Superior temporal gyrus (tissue), 1 donor: Measurements from ENCODE around the gene VSTM2B.
"Not testable (repeated sequence)": the region's sequence is repeated elsewhere in the genome, so short reads cannot be mapped to it uniquely, and the experiment has no call there.

ENCODE experiments used
- DNase-seq: peaks from one replicate; pipeline ENCODE4 v3.0.0-alpha.2; 2016; ENCODE audit errors: extremely low spot score

Gene VSTM2B

GRCh38 chr19:29530540-29531457, 5.0 kb downstream of the VSTM2B start:
- no peak for DNase-seq

GRCh38 chr19:29531458-29532025, 5.7 kb downstream of the VSTM2B start:
- no peak for DNase-seq

DNA sequence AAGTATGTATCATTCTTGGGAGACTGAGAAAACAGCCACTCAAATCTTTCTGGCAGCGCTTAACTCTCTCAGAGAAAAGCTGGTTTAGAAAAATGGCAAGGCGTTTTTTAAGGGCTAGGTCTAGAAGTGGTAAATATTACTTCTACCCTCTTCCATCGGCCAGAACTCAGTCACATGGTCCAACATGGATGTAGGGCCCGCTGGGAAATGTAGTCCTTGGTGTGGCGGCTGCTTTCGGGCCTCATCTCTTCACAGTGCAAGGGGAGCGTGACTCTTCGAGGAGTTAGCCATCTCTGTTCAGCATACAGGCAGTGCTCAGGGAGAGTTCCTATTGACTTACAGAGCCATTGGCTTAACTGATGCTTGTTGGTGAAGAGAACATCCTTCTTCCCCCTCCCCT, 6.3 kb downstream of the VSTM2B start:
- DNase-seq, result no peak

GRCh38 chr19:29532956-29533355, 7.2 kb downstream of the VSTM2B start:
- DNase-seq, result no peak

DNA sequence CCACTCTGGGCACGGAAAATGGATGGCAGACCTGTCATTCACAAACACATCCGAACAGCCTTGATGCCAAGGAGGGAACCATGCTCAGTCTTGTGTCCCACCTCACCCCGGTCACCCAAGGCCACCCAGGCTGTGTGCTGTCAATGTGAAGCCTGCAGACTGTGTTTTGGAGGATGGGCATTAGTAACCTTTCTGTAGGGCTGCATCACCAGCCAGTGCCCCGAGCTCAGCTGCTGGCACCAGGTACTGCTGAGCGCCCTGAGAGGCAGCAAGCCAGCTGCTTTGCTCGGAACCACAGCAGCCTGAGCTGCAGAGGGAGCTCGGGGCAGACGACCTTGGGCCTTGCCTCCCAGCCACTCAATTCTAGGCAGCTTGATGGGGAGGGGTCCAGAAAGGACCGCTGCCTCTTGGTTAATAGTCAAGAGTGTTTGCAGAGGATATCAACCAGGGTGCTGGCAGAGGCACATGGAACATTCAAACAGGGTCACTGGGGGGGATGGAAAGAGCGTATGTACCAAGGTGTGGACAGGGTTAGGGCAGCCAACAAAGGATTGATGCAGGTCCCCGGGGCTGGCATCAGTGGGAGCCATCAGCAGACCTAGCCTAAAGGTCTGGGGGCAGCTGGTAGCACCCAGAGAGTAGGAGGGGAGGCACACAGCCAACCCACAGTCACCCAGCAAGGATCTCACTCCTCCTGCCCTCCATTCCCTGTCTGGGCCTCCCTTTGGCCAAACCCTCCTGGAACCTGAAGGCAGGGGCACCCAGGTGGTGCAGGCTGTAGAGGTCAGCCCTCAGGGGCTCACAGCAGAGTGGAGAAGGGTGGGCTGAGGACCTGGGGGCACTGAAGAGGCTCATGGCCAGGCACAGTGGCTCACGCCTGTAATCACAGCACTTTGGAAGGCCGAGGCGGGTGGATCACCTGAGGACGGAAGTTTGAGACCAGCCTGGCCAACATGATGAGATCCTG, 8.1 kb downstream of the VSTM2B start:
- DNase-seq, result no peak

DNA sequence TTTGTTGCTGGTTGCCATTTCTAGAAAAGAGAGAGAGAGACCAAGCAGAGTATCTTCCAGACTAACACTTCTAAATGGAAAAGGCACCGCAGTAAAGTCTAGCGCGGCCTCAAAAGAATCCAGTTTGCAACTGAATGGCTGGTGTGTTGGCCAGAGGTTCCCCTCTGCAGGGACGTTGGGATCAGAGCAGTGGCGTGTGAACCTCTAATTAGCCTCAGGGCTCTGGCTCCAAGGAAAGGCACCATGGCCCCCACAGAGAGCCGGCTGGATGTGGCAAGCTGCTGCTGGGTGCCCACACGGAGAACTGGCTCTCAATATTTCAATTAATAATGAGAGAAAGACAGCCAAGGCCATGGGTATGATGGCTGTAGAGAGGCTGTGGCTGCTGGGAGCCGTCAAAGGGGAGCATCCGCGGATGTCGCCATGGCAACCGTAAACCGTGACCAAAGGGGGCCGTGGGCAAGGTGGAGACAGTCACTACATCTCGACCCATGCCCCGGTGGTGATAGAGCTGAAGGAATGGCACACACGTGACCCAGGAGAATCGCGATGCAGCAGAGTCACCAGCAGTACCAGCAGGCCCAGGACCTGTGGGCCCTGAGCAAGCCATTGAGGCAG, 9.5 kb downstream of the VSTM2B start:
- no peak for DNase-seq

- DNase-seq, result no peak
These were observed 10.3 kb downstream of the VSTM2B start for GRCh38 chr19:29535984-29536508.

DNA sequence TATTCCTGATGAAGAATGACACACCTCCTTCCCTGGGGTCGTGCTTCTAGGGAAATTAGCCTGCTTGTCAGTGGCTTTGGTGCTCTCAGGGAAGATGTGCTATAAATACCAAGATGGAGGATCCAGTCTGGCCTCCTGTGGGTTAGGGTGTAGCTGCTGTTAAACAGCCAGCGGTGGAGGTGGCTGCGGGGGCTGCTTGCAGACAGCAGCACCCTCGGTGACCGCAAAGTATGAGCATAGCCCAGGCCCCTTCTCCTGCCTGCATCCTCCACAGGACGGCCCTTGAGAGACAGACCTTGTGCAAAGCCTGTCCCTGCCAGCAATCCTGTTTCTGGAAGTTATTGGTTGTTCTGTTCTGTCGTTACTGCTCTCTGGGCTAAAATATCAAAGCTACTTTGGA, 11.4 kb downstream of the VSTM2B start:
- DNase-seq, result no peak

GRCh38 chr19:29537601-29538000, 11.8 kb downstream of the VSTM2B start:
- DNase-seq, result no peak

GRCh38 chr19:29538146-29538545, 12.4 kb downstream of the VSTM2B start:
- DNase-seq, result no peak

GRCh38 chr19:29538651-29539050, 12.9 kb downstream of the VSTM2B start:
- no peak for DNase-seq

DNA sequence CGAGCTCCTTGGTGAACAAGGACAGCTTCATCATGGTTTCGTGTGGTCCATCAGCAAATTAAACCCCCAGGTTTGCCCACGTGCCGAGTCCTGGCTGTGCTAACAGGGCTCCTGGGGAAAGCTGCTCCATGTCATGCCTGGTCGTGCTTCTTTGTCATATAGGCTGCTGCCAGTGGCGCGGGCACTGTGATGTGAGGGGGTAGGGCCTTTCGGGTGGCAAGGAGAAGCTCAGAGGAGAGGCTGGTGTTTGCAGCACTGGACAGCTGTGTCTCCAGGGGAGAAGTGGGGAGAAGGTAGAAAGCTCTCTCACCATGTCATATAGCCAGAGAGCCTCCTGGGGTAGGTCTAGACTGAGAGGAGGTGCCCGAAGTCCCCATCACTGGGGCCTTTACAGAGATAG, 13.3 kb downstream of the VSTM2B start:
- no peak for DNase-seq

DNA sequence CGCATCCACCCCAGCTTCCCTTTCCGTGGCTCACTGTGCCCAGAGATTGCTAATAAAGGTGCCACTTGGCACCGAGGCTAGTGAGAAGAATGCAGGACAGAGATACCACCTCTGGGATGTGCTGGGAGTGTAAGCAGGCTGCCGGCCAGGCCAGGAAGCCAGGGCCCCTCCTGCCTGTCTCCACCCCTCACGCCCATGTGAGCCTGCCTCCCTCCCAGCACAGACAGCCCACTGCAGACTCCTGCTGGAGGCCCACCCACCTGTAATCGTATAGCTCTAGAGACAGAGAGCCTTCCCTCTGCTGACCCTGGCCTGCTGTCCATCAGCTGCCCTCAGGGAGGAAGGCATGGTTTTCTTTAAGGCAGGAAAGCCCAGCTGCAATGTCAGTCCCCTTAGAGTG, 13.9 kb downstream of the VSTM2B start:
- no peak for DNase-seq

- DNase-seq, result no peak
These were observed 14.3 kb downstream of the VSTM2B start for GRCh38 chr19:29540114-29540513.

DNA sequence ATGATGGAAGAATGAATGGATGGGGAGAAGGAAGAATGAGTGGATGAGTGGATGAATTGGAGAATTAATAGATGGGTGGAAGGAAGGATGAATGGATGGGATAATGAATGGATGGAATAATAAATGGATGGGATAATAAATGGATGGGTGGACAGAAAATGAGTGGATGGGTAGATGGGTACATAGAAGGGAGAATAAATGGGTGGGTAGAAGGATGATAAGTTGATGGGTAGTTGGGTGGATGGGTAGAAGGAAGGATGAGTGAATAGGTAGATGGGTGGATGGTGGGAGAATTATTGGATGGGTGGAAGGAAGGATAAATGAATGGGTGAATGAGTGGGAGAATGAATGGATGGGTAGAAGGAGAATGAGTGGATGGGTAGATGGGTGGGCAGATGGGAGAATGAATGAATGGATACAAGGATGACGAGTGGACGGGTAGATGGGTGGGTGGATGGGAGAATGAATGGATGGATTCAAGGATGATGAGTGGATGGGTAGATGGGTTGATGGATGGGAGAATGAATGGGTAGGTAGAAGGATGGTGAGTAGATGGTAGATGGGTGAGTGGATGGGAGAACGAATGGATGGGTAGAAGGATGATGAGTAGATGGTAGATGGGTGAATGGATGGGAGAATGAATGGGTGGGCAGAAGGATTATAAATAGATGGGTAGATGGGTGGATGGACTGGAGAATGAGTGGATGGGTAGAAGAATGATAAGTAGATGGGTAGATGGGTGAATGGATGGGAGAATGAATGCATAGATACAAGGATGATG, 15.9 kb downstream of the VSTM2B start:
- DNase-seq, result no peak

DNA sequence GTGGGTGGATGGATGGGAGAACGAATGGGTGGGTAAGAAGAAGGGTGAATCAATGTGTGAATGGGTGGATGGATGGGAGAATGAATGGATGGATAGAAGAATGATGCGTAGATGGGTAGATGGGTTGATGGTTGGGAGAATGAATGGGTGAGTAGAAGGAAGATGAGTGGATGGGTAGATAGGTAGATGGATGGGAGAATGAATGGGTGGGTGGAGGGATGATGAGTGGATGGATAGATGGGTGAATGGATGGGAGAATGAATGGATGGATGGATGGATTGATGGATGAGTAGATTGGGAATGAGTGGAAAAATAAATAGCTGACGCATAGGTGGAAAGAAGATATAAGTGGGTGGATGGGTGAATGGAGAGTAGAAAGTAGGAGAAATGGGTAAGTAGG, 16.5 kb downstream of the VSTM2B start:
- DNase-seq, result no peak

GRCh38 chr19:29542776-29543175, 17.0 kb downstream of the VSTM2B start:
- no peak for DNase-seq

GRCh38 chr19:29543381-29543780, 17.6 kb downstream of the VSTM2B start:
- DNase-seq, result no peak

DNA sequence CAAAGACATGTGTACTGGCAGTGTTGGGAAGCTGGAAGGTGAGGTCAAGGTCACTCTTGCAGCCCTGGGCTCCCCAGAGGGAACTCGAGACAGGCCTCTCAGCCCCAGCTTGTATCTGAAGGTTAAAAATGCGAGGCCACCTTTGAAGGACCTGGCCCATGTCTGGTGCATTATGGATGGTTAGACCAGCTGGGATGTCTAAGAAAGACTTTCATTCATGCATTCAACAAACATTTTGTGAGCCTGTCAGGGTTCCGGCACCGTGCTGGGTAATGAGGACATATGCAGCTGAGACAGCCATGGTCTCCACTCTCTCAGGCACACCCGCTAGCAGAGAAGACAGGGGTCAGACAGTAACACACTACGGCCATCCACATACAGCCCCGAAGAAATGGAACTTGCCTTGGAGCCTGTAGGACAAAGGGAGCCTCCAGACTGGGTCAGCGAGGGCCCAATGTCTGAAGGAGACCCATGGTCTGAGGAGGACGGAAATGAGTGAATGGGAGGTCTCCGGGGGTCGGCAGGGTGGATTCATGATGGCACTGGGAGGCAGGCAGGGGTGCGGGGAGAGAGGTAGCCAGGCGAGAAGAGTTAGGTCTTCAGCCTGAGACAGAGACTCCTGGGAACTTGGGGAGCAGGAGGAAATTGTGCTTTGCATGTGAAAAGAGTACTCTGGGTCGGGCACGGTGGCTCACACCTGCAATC, 19.0 kb downstream of the VSTM2B start:
- DNase-seq, result no peak

- DNase-seq, result not testable (repeated sequence)
These were observed 19.7 kb downstream of the VSTM2B start for GRCh38 chr19:29545447-29545846.
